Measurements from ENCODE around the gene SERPINA9. TPM values are rescaled to one million over a fixed set of nuclear protein-coding genes. Genes with fewer than 3 reads are reported as not detected.

Gene SERPINA9
- total RNA-seq, 1 donor from 2014 or later = not detected

- Mint-ChIP-seq H3K4me3 (ENCODE audit: unreplicated experiment) (no peak overlapping the region), H3K27me3 (ENCODE audit: unreplicated experiment) (peaks cover 21% of the 10 kb centered on the region), H3K36me3 (ENCODE audit: unreplicated experiment) (no peaks in the 10 kb centered on the region), H3K4me1 (ENCODE audit: unreplicated experiment) (no peaks in the 10 kb centered on the region), H3K27ac (ENCODE audit: unreplicated experiment) (no peak overlapping the region), H3K9me3 (ENCODE audit: unreplicated experiment) (no peaks in the 10 kb centered on the region)
- peak; percentile 42 for DNase-seq (ENCODE audit: extremely low spot score, unreplicated experiment)
- TF ChIP-seq, protein P1, sequence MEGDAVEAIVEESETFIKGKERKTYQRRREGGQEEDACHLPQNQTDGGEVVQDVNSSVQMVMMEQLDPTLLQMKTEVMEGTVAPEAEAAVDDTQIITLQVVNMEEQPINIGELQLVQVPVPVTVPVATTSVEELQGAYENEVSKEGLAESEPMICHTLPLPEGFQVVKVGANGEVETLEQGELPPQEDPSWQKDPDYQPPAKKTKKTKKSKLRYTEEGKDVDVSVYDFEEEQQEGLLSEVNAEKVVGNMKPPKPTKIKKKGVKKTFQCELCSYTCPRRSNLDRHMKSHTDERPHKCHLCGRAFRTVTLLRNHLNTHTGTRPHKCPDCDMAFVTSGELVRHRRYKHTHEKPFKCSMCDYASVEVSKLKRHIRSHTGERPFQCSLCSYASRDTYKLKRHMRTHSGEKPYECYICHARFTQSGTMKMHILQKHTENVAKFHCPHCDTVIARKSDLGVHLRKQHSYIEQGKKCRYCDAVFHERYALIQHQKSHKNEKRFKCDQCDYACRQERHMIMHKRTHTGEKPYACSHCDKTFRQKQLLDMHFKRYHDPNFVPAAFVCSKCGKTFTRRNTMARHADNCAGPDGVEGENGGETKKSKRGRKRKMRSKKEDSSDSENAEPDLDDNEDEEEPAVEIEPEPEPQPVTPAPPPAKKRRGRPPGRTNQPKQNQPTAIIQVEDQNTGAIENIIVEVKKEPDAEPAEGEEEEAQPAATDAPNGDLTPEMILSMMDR (IDR thresholded peaks at IDR 0.05) = no peak
Measured at GRCh38 chr14:94446126-94446525, 29.9 kb downstream of the SERPINA9 start.

DNA sequence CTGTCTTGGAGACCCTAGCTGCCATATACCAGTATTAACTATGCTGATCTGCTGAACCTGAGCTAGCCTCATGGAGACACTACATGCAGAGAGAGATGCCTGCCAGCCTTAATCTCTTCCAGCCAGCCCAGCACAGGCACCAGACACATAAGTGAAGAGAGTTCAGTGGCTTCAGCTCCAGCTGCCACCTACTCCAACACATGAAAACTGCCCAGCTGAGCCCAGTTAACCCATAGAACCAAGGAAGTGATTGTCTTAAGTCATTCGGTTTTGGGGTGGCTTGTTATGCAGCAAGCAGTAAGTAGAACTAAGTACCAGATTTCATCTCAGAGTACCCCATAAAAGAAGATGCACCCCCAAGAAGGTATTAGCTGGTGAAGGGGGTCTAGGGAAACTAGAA is 31.0 kb downstream of the SERPINA9 start:
- H3K9me3 Mint-ChIP-seq (ENCODE audit: unreplicated experiment) = no peaks in the 10 kb centered on the region
- no peaks in the 10 kb centered on the region for H3K4me1 Mint-ChIP-seq (ENCODE audit: unreplicated experiment)
- H3K27ac Mint-ChIP-seq (ENCODE audit: unreplicated experiment) = no peak overlapping the region
- TF ChIP-seq, protein P1 (IDR thresholded peaks at IDR 0.05) = no peak
- no peak overlapping the region for H3K4me3 Mint-ChIP-seq (ENCODE audit: unreplicated experiment)
- DNase-seq (ENCODE audit: extremely low spot score, unreplicated experiment) = peak; percentile 59
- H3K36me3 Mint-ChIP-seq (ENCODE audit: unreplicated experiment) = no peaks in the 10 kb centered on the region
- peaks cover 10% of the 10 kb centered on the region for H3K27me3 Mint-ChIP-seq (ENCODE audit: unreplicated experiment)

DNA sequence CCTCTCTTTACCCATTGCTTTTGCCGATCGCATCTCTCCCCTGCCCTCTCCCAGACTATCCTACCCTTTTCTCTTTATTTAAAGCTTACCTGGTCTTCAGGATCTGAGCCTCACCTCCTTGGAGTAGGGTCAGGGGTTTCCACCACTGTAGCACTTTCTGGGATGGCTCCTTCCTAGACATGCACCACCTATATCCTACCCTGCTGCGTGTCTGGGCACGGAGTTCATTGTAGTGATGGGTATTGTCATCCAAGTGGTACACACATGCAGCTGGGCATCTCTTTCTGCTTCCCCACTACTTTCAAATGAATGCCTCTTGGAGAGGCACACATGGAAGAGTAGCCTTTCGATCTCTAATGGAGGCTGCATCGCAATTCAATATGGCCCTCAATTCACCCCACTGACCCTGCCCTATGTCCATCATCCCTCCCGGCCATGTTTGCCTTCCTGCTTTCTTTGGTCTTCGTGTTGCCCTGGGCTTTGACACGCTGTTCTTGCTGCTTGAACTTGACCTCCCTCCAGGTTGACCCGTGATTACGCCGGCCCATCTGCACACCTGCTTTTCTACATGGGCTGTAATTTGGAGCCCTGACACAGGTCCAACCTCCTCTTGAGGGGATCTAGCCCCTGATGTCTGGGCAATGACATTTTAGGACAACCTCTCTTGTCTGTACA is 34.3 kb downstream of the SERPINA9 start:
- peaks cover 7% of the 10 kb centered on the region for H3K27me3 Mint-ChIP-seq (ENCODE audit: unreplicated experiment)
- TF ChIP-seq, protein P1 (IDR thresholded peaks at IDR 0.05) = no peak
- no peak overlapping the region for H3K27ac Mint-ChIP-seq (ENCODE audit: unreplicated experiment)
- no peaks in the 10 kb centered on the region for H3K36me3 Mint-ChIP-seq (ENCODE audit: unreplicated experiment)
- no peaks in the 10 kb centered on the region for H3K9me3 Mint-ChIP-seq (ENCODE audit: unreplicated experiment)
- H3K4me1 Mint-ChIP-seq (ENCODE audit: unreplicated experiment) = no peaks in the 10 kb centered on the region
- DNase-seq (ENCODE audit: extremely low spot score, unreplicated experiment) = peak; percentile 46
- H3K4me3 Mint-ChIP-seq (ENCODE audit: unreplicated experiment) = no peak overlapping the region

DNA sequence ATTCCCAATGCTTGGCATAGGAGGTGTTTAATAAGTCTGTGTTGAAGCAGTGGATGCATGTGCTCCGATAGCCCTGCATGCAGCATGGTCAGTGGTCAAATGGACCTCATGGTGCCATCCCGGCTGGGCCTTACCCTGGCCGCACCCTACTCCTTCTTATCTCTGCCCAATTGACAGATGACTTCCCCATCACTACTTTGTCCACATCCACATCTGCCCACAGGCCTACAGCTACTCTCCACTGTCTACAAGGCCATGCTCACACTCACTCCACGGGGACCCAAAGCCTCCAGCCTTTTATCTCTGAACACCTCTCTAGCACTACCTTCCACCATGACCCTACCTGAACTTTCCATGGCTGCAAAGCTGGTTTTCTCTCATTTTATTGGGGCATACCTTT is 34.9 kb downstream of the SERPINA9 start:
- DNase-seq (ENCODE audit: extremely low spot score, unreplicated experiment) = peak; percentile 74
- Mint-ChIP-seq H3K27ac (ENCODE audit: unreplicated experiment) (no peak overlapping the region), H3K4me1 (ENCODE audit: unreplicated experiment) (no peaks in the 10 kb centered on the region), H3K9me3 (ENCODE audit: unreplicated experiment) (no peaks in the 10 kb centered on the region), H3K36me3 (ENCODE audit: unreplicated experiment) (no peaks in the 10 kb centered on the region), H3K4me3 (ENCODE audit: unreplicated experiment) (no peak overlapping the region), H3K27me3 (ENCODE audit: unreplicated experiment) (peaks cover 7% of the 10 kb centered on the region)
- TF ChIP-seq, protein P1 (IDR thresholded peaks at IDR 0.05) = no peak

GRCh38 chr14:94439453-94440057 is 36.4 kb downstream of the SERPINA9 start:
- H3K36me3 Mint-ChIP-seq (ENCODE audit: unreplicated experiment) = no peaks in the 10 kb centered on the region
- DNase-seq (ENCODE audit: extremely low spot score, unreplicated experiment) = no peak
- no peaks in the 10 kb centered on the region for H3K9me3 Mint-ChIP-seq (ENCODE audit: unreplicated experiment)
- H3K27me3 Mint-ChIP-seq (ENCODE audit: unreplicated experiment) = peaks cover 11% of the 10 kb centered on the region
- no peaks in the 10 kb centered on the region for H3K4me1 Mint-ChIP-seq (ENCODE audit: unreplicated experiment)
- TF ChIP-seq, protein P1 (IDR thresholded peaks at IDR 0.05) = no peak
- no peak overlapping the region for H3K4me3 Mint-ChIP-seq (ENCODE audit: unreplicated experiment)
- no peak overlapping the region for H3K27ac Mint-ChIP-seq (ENCODE audit: unreplicated experiment)
